ENCODE results near the gene ALG12. TPM values are rescaled to one million over a fixed set of nuclear protein-coding genes. Genes with fewer than 3 reads are reported as not detected.

The ALG12 gene
- total RNA-seq, 1 experiment from 2014 or later = 26.2 TPM

GRCh38 chr22:49958366-49958921 is 40.2 kb upstream of the ALG12 start:
- DNase-seq (ENCODE audit: low read depth) = no peak

- DNase-seq (ENCODE audit: low read depth) = no peak
Measured at GRCh38 chr22:49957826-49958365, 39.7 kb upstream of the ALG12 start.

- DNase-seq (ENCODE audit: low read depth) = no peak
Measured at GRCh38 chr22:49956914-49957825, 38.9 kb upstream of the ALG12 start.

GRCh38 chr22:49956418-49956770 is 38.2 kb upstream of the ALG12 start:
- DNase-seq (ENCODE audit: low read depth) = no peak

GRCh38 chr22:49955581-49956417 is 37.6 kb upstream of the ALG12 start:
- DNase-seq (ENCODE audit: low read depth) = no peak

GRCh38 chr22:49954991-49955580 is 36.8 kb upstream of the ALG12 start:
- DNase-seq (ENCODE audit: low read depth) = no peak

GRCh38 chr22:49954354-49954753 is 36.1 kb upstream of the ALG12 start:
- DNase-seq (ENCODE audit: low read depth) = no peak

GRCh38 chr22:49953680-49954344 is 35.6 kb upstream of the ALG12 start:
- no peak for DNase-seq (ENCODE audit: low read depth)

- no peak for DNase-seq (ENCODE audit: low read depth)
Measured at GRCh38 chr22:49953027-49953679, 34.9 kb upstream of the ALG12 start.

GRCh38 chr22:49951986-49952896 is 34.0 kb upstream of the ALG12 start:
- DNase-seq (ENCODE audit: low read depth) = peak; percentile 78

GRCh38 chr22:49951678-49951985 is 33.4 kb upstream of the ALG12 start:
- DNase-seq (ENCODE audit: low read depth) = no peak

- DNase-seq (ENCODE audit: low read depth) = no peak
Measured at GRCh38 chr22:49951000-49951677, 32.9 kb upstream of the ALG12 start.

GRCh38 chr22:49950396-49950994 is 32.3 kb upstream of the ALG12 start:
- DNase-seq (ENCODE audit: low read depth) = no peak

- DNase-seq (ENCODE audit: low read depth) = no peak
Measured at GRCh38 chr22:49949914-49950292, 31.7 kb upstream of the ALG12 start.

GRCh38 chr22:49948958-49949913 is 31.0 kb upstream of the ALG12 start:
- no peak for DNase-seq (ENCODE audit: low read depth)

- no peak for DNase-seq (ENCODE audit: low read depth)
Measured at GRCh38 chr22:49948116-49948957, 30.1 kb upstream of the ALG12 start.

GRCh38 chr22:49947296-49947622 is 29.0 kb upstream of the ALG12 start:
- DNase-seq (ENCODE audit: low read depth) = no peak
